Large intestine (tissue), 3 donors: ENCODE results near the gene FRZB. TPM values are rescaled to one million over a fixed set of nuclear protein-coding genes. Genes with fewer than 3 reads are reported as not detected.
A peak's percentile ranks its signal among the peaks of the same experiment; 100 is the strongest.

ENCODE experiments used
- DNase-seq, 2 donors: peaks; one replicate each; pipeline versions ENCODE4 v3.0.0 to v3.0.0-alpha.2; 2013
- H3K27ac ChIP-seq: one replicate; pipeline ENCODE4 v1.5.1; 2013; ENCODE audit warnings: low read length
- H3K27me3 ChIP-seq: 2 replicates; pipeline ENCODE4 v1.6.1; 2013; ENCODE audit warnings: low read length; ENCODE audit not compliant: control insufficient read depth, insufficient read depth
- H3K36me3 ChIP-seq: 2 replicates; pipeline ENCODE4 v1.6.1; 2013; ENCODE audit warnings: low read length; ENCODE audit not compliant: control insufficient read depth, insufficient read depth
- H3K4me1 ChIP-seq: one replicate; pipeline ENCODE4 v1.6.1; 2013; ENCODE audit warnings: low read length; ENCODE audit not compliant: control insufficient read depth, insufficient read depth
- H3K4me3 ChIP-seq: one replicate; pipeline ENCODE4 v1.5.1; 2013; ENCODE audit warnings: low read length
- H3K9me3 ChIP-seq: one replicate; pipeline ENCODE4 v1.6.1; 2013; ENCODE audit warnings: mild to moderate bottlenecking, low read depth, low read length, moderate library complexity; ENCODE audit not compliant: control insufficient read depth
- WGBS: methylation state at CpG from one replicate; pipeline ENCODE4 v1.1.5; 2013; ENCODE audit warnings: low lambda C conversion rate; ENCODE audit not compliant: insufficient coverage; 5-methylcytosine and 5-hydroxymethylcytosine counted together
- polyA plus RNA-seq: library from polyadenylated mRNA; unstranded; fragments of 120-200 nt; gene quantifications from one replicate; pipeline ENCODE4 v1.2.1, GENCODE V29; 2013

Gene FRZB
- polyA plus RNA-seq, 1 donor, result 34.5 TPM

GRCh38 chr2:182814380-182814779 lies 52.1 kb downstream of the FRZB start:
- Histone ChIP-seq H3K4me3 (no peak overlapping the region), H3K9me3 (no peaks in the 10 kb centered on the region), H3K36me3 (no peaks in the 10 kb centered on the region), H3K27ac (no peak overlapping the region), H3K4me1 (no peaks in the 10 kb centered on the region), H3K27me3 (no peaks in the 10 kb centered on the region)
- DNase-seq, result no peak
- WGBS, result no CpG with 5 or more reads among the region's 6 CpGs

- Histone ChIP-seq H3K27me3 (no peaks in the 10 kb centered on the region), H3K36me3 (no peaks in the 10 kb centered on the region), H3K4me3 (no peak overlapping the region), H3K4me1 (no peaks in the 10 kb centered on the region), H3K27ac (no peak overlapping the region), H3K9me3 (no peaks in the 10 kb centered on the region)
- WGBS, result 100% methylated on average over 2 of the region's 3 CpGs
- no peak for DNase-seq
Measured at GRCh38 chr2:182810087-182810486, 56.4 kb downstream of the FRZB start.

GRCh38 chr2:182807319-182807718 lies 59.1 kb downstream of the FRZB start:
- H3K9me3 ChIP-seq, result no peaks in the 10 kb centered on the region
- H3K27me3 ChIP-seq, result no peaks in the 10 kb centered on the region
- H3K36me3 ChIP-seq, result no peaks in the 10 kb centered on the region
- DNase-seq, result no peak
- WGBS, result 100% methylated on average over 1 of the region's 3 CpGs
- H3K4me3 ChIP-seq, result no peak overlapping the region
- no peak overlapping the region for H3K27ac ChIP-seq
- H3K4me1 ChIP-seq, result no peaks in the 10 kb centered on the region

- Histone ChIP-seq H3K9me3 (no peaks in the 10 kb centered on the region), H3K4me1 (no peaks in the 10 kb centered on the region), H3K36me3 (no peaks in the 10 kb centered on the region), H3K27me3 (no peaks in the 10 kb centered on the region), H3K4me3 (no peak overlapping the region), H3K27ac (no peak overlapping the region)
- no peak for DNase-seq
- no CpG with 5 or more reads among the region's 5 CpGs for WGBS
Measured at GRCh38 chr2:182804128-182804527, 62.3 kb downstream of the FRZB start.

- 60% methylated on average over 1 of the region's 2 CpGs for WGBS
- Histone ChIP-seq H3K9me3 (no peaks in the 10 kb centered on the region), H3K36me3 (no peaks in the 10 kb centered on the region), H3K27ac (no peak overlapping the region), H3K27me3 (no peaks in the 10 kb centered on the region), H3K4me3 (no peak overlapping the region), H3K4me1 (no peaks in the 10 kb centered on the region)
- no peak for DNase-seq
Measured at GRCh38 chr2:182798736-182799135, 67.7 kb downstream of the FRZB start.

- H3K4me1 ChIP-seq, result no peaks in the 10 kb centered on the region
- no CpG with 5 or more reads among the region's 2 CpGs for WGBS
- H3K4me3 ChIP-seq, result no peak overlapping the region
- no peaks in the 10 kb centered on the region for H3K27me3 ChIP-seq
- no peak overlapping the region for H3K27ac ChIP-seq
- no peaks in the 10 kb centered on the region for H3K9me3 ChIP-seq
- no peaks in the 10 kb centered on the region for H3K36me3 ChIP-seq
- DNase-seq, result no peak
Measured at GRCh38 chr2:182792441-182792840, 74.0 kb downstream of the FRZB start.

GRCh38 chr2:182784777-182785176 lies 81.7 kb downstream of the FRZB start:
- Histone ChIP-seq H3K36me3 (peaks cover 12% of the 10 kb centered on the region), H3K9me3 (no peaks in the 10 kb centered on the region), H3K27me3 (no peaks in the 10 kb centered on the region), H3K4me3 (no peak overlapping the region), H3K27ac (no peak overlapping the region), H3K4me1 (no peaks in the 10 kb centered on the region)
- peak in 1 of 2 donors; percentile 36 for DNase-seq
- 73% methylated on average over 1 of the region's 1 CpG for WGBS

- Histone ChIP-seq H3K36me3 (peaks cover 12% of the 10 kb centered on the region), H3K9me3 (no peaks in the 10 kb centered on the region), H3K27me3 (no peaks in the 10 kb centered on the region), H3K4me1 (no peaks in the 10 kb centered on the region), H3K27ac (no peak overlapping the region), H3K4me3 (no peak overlapping the region)
- no CpG with 5 or more reads among the region's 4 CpGs for WGBS
- DNase-seq, result no peak
Measured at GRCh38 chr2:182784058-182784706, 82.3 kb downstream of the FRZB start.

Other genes with a start within 250 kb of the FRZB start
- gene DNAJC10, start 150.4 kb downstream of the FRZB start, polyA plus RNA-seq, result 168 TPM
- gene NCKAP1, start 171.8 kb upstream of the FRZB start, polyA plus RNA-seq, result 127 TPM
- 3.2 TPM for gene DUSP19, start 212.1 kb upstream of the FRZB start, polyA plus RNA-seq